ENCODE data around the gene RPRD2. TPM values are rescaled to one million over a fixed set of nuclear protein-coding genes. Genes with fewer than 3 reads are reported as not detected.

Gene RPRD2
- polyA plus RNA-seq, 1 donor from 2014 or later, result 8.6 TPM

- H3K4me2 ChIP-seq (ENCODE audit: low read length), result peak within 1 kb of the TSS; percentile 89
- H3K27ac ChIP-seq (ENCODE audit: low read length), result peak within 1 kb of the TSS; percentile 61
- peaks cover 8% of the 10 kb centered on the region for H3K79me2 ChIP-seq (replicated peaks; ENCODE audit: insufficient read depth, low read length)
- peak within 1 kb of the TSS; percentile 93 for H2AFZ ChIP-seq (ENCODE audit: low read depth, low read length)
- H3K9ac ChIP-seq (ENCODE audit: low read length), result peak within 1 kb of the TSS; percentile 77
- TF ChIP-seq REST (IDR thresholded peaks at IDR 0.05; ENCODE audit: borderline replicate concordance), result peak; percentile 40
- TF ChIP-seq SMC3 (conservative IDR thresholded peaks at IDR 0.05; ENCODE audit: poor library complexity), result peak; percentile 59
- TF ChIP-seq TAF1 (IDR thresholded peaks at IDR 0.05; ENCODE audit: low read depth), result no peak
- TF ChIP-seq MXI1 (conservative IDR thresholded peaks at IDR 0.05; ENCODE audit: poor library complexity, severe bottlenecking), result peak; percentile 84
- peak; percentile 58 for TF ChIP-seq CTCF (IDR thresholded peaks at IDR 0.05; ENCODE audit: poor library complexity, severe bottlenecking)
- peak; percentile 82 for TF ChIP-seq POLR2AphosphoS5 (IDR thresholded peaks at IDR 0.05)
- no peak for TF ChIP-seq EP300 (conservative IDR thresholded peaks at IDR 0.05; ENCODE audit: poor library complexity, severe bottlenecking)
- TF ChIP-seq RAD21 (conservative IDR thresholded peaks at IDR 0.05), result peak; percentile 45
- H3K27me3 ChIP-seq (ENCODE audit: insufficient read depth, low read depth, low read length), result no peaks in the 10 kb centered on the region
- peak within 1 kb of the TSS; percentile 94 for H3K4me3 ChIP-seq (ENCODE audit: low read length)
- no peaks in the 10 kb centered on the region for H3F3A ChIP-seq (ENCODE audit: insufficient read depth, low read length, poor library complexity, severe bottlenecking)
- no peaks in the 10 kb centered on the region for H3K9me3 ChIP-seq (ENCODE audit: low read length)
- H3K36me3 ChIP-seq (ENCODE audit: insufficient read depth, low read length), result no peaks in the 10 kb centered on the region
- no peaks in the 10 kb centered on the region for H3K9me2 ChIP-seq (ENCODE audit: insufficient read depth, low read length)
- H4K20me1 ChIP-seq (ENCODE audit: insufficient read depth), result no peaks in the 10 kb centered on the region
These were observed 123.2 kb downstream of the RPRD2 start, which contains the start of gene TARS2 for GRCh38 chr1:150486966-150487762. Gene TARS2 (plus strand): TSS chr1:150487419. CDS start chr1:150487451, 32 bp downstream.

- Histone ChIP-seq H3K36me3 (ENCODE audit: insufficient read depth, low read length) (no peaks in the 10 kb centered on the region), H4K20me1 (ENCODE audit: insufficient read depth) (no peaks in the 10 kb centered on the region), H3K79me2 (replicated peaks; ENCODE audit: insufficient read depth, low read length) (peaks cover 8% of the 10 kb centered on the region), H3K4me3 (ENCODE audit: low read length) (peak overlapping the region; percentile 94), H2AFZ (ENCODE audit: low read depth, low read length) (peak overlapping the region; percentile 81), H3K27ac (ENCODE audit: low read length) (peak overlapping the region; percentile 61), H3K27me3 (ENCODE audit: insufficient read depth, low read depth, low read length) (no peaks in the 10 kb centered on the region), H3K9me2 (ENCODE audit: insufficient read depth, low read length) (no peaks in the 10 kb centered on the region), H3F3A (ENCODE audit: insufficient read depth, low read length, poor library complexity, severe bottlenecking) (no peaks in the 10 kb centered on the region), H3K4me2 (ENCODE audit: low read length) (peak overlapping the region; percentile 89), H3K9me3 (ENCODE audit: low read length) (no peaks in the 10 kb centered on the region), H3K9ac (ENCODE audit: low read length) (peak overlapping the region; percentile 77)
- TF ChIP-seq REST (IDR thresholded peaks at IDR 0.05; ENCODE audit: borderline replicate concordance) (no peak), SMC3 (conservative IDR thresholded peaks at IDR 0.05; ENCODE audit: poor library complexity) (no peak), POLR2AphosphoS5 (IDR thresholded peaks at IDR 0.05) (no peak), EP300 (conservative IDR thresholded peaks at IDR 0.05; ENCODE audit: poor library complexity, severe bottlenecking) (no peak), RAD21 (conservative IDR thresholded peaks at IDR 0.05) (no peak), CTCF (IDR thresholded peaks at IDR 0.05; ENCODE audit: poor library complexity, severe bottlenecking) (no peak), EZH2 (IDR thresholded peaks at IDR 0.05; ENCODE audit: borderline replicate concordance, insufficient read depth, low read length, poor library complexity, severe bottlenecking) (no peak), MXI1 (conservative IDR thresholded peaks at IDR 0.05; ENCODE audit: poor library complexity, severe bottlenecking) (no peak), TAF1 (IDR thresholded peaks at IDR 0.05; ENCODE audit: low read depth) (no peak)
These were observed 123.8 kb downstream of the RPRD2 start for GRCh38 chr1:150487763-150488115.
